ENCODE measurements around the gene VWF.

VWF gene

DNA sequence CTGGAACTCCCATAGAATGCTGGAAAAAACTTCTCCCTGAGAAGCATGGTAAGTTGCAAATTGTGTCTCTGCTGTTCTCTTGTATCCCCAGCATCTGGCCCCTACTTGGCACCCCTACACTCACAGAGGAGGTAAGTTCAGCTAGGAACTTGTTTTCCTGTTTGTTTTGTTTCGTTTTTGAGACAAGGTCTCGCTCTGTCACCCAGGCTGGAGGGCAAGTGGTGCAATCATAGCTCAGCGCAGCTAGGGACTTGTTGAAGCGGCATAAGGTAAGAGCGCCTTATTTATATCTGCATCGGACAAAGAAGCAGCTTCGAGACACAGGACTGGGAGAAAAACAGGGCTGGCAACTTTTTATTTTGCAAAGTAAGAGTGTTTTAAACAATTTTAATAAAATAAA, 161.0 kb downstream of the VWF start:
- in situ Hi-C loops (cut with MboI; ENCODE audit: low pct_unique_long_range_greater_than_20kb, low sequenced_read_pairs, unreplicated experiment): no loop called here
- DNase-seq (ENCODE audit: low spot score): no peak

DNA sequence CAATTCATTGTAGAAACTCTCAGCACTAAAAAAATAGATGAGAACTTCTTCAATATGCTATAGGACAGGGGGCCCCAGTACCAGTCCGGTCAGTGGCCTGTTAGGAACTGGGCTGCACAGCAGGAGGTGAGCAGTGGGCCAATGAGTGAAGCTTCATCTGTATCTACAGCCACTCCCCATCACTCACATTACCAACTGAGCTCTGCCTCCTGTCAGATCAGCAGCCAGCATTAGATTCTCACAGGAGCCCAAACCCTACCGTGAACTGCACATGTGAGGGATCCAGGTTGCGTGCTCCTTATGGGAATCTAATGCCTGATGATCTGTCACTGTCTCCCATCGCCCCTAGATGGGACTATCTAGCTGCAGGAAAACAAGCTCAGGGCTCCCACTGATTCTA, 163.7 kb downstream of the VWF start:
- in situ Hi-C loops (cut with MboI; ENCODE audit: low pct_unique_long_range_greater_than_20kb, low sequenced_read_pairs, unreplicated experiment): no loop called here
- no peak for DNase-seq (ENCODE audit: low spot score)
- TF ChIP-seq, protein P1, sequence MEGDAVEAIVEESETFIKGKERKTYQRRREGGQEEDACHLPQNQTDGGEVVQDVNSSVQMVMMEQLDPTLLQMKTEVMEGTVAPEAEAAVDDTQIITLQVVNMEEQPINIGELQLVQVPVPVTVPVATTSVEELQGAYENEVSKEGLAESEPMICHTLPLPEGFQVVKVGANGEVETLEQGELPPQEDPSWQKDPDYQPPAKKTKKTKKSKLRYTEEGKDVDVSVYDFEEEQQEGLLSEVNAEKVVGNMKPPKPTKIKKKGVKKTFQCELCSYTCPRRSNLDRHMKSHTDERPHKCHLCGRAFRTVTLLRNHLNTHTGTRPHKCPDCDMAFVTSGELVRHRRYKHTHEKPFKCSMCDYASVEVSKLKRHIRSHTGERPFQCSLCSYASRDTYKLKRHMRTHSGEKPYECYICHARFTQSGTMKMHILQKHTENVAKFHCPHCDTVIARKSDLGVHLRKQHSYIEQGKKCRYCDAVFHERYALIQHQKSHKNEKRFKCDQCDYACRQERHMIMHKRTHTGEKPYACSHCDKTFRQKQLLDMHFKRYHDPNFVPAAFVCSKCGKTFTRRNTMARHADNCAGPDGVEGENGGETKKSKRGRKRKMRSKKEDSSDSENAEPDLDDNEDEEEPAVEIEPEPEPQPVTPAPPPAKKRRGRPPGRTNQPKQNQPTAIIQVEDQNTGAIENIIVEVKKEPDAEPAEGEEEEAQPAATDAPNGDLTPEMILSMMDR (IDR thresholded peaks at IDR 0.05; ENCODE audit: extremely low read depth, insufficient read depth, missing control alignments): no peak

More for the DNA sequence above, 161.0 kb downstream of the VWF start:
- TF ChIP-seq, protein P1 (IDR thresholded peaks at IDR 0.05; ENCODE audit: extremely low read depth, insufficient read depth, missing control alignments): no peak

DNA sequence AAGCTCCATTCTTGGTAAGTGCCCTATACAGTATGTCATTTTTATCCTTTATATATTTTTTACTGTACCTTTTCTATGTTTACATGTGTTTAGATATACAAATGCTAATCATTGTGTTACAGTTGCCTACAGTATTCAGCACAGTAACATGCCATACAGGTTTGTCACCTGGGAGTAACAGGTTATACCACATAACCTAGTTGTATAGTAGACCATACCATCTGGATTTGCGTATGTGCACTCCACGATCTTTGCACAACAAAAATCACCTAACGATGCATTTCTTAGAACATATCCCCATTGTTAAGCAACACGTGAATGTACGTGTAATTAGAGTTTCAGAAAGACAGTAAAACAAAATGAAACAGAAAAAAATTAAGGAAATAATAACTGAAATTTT, 167.5 kb downstream of the VWF start:
- in situ Hi-C loops (cut with MboI; ENCODE audit: low pct_unique_long_range_greater_than_20kb, low sequenced_read_pairs, unreplicated experiment): no loop called here
- TF ChIP-seq, protein P1 (IDR thresholded peaks at IDR 0.05; ENCODE audit: extremely low read depth, insufficient read depth, missing control alignments): no peak
- DNase-seq (ENCODE audit: low spot score): no peak

DNA sequence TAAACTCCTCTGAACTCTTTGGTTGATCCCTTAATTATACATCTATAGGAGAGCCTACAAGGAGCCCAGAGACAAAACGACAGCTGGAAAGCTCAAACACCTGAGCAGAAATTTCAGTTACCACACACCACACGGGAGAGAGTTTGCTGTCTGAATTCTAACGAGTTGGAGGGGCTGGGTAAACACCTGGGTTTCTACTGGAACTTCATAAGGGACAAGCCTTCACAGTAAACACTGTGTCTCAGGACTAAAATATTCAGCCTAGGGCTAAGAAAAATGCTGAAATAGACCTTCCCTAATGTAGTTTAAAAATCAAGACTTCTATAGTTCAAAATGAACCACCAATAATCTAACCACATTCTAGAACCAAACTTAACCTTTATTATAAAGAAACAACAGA, 169.8 kb downstream of the VWF start:
- in situ Hi-C loops (cut with MboI; ENCODE audit: low pct_unique_long_range_greater_than_20kb, low sequenced_read_pairs, unreplicated experiment): no loop called here
- TF ChIP-seq, protein P1 (IDR thresholded peaks at IDR 0.05; ENCODE audit: extremely low read depth, insufficient read depth, missing control alignments): no peak
- no peak for DNase-seq (ENCODE audit: low spot score)

DNA sequence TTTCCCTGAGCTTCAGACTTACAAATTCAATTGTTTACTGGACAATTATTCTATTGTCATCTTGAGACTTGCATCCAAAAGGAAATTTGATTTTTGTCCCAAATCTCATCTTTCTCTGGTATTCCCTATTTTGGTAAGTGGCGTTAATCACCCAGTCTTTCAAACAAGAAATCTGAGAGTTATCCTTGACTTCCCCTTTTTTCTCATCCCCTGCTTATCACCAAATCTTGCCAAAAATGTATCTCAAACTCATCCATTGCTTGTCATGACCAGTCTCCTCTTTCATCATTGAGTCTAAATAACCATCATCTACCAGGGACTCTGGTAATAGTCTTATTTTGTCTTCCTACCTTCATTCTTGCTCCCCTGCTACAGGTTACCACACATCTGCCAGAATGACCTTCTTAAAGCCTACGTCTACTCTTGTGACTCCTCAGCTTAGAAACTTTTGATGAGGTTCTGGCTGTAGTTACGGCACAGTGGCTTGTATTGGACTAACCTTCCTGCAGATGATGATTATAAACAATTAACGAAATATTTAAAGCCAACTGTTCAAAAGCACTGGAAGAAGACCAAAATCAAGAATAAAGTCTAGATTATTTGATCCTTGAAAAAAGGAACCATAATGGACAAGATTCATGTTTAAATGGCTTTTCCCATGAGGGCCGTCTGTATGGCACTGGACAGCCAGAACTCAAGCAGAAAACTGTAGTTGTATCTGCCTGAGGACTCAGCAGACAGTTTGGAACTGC, 170.5 kb downstream of the VWF start:
- TF ChIP-seq, protein P1 (IDR thresholded peaks at IDR 0.05; ENCODE audit: extremely low read depth, insufficient read depth, missing control alignments): no peak
- in situ Hi-C loops (cut with MboI; ENCODE audit: low pct_unique_long_range_greater_than_20kb, low sequenced_read_pairs, unreplicated experiment): no loop called here
- DNase-seq (ENCODE audit: low spot score): no peak

DNA sequence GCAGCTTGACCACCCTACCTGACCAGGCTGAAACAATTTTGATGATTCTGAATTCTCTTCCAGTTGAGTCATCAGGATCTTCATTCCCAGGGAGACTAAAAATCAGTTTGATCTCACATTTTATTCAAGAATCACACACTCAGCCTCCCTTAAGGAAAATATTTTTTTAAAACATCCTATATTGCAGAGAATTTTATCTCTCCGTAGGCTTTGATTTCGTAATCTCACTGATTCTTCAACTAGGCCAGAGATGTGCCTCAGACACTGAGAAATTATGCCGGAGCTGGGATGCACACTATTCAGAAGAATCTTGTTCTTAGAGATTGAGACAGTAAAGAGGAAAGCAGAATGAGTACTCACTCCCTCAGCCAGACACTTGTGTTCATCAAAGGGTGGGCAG, 172.4 kb downstream of the VWF start:
- in situ Hi-C loops (cut with MboI; ENCODE audit: low pct_unique_long_range_greater_than_20kb, low sequenced_read_pairs, unreplicated experiment): no loop called here
- TF ChIP-seq, protein P1 (IDR thresholded peaks at IDR 0.05; ENCODE audit: extremely low read depth, insufficient read depth, missing control alignments): no peak
- DNase-seq (ENCODE audit: low spot score): no peak
